ENCODE data around the gene DENND5A. TPM values are rescaled to one million over a fixed set of nuclear protein-coding genes. Genes with fewer than 3 reads are reported as not detected.

The DENND5A gene
- total and polyA plus RNA-seq, 2 of the 8 experiments (the other 6 are each of a cell fraction or from before 2014, with no cell fraction given) = 65.7 to 139 TPM

DNA sequence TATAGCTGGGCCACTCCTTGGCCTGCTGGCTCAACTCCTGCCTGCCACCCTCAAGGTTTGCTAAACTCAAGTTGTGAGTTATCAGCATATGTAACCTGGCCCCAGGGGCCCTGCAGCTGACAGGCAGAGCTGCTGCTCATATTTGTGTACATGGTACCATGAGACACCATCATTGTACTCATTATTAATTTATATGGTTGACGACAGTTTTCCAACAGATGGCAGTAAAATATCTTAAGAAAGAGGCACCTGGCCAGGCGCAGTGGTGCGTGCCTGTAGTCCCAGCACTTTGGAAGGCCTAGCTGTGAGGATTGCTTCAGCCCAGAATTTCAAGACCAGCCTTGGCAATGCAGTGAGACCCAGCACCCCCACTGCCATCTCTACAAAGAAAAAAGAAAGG lies 11.4 kb upstream of the DENND5A start:
- no peak overlapping the region for H3K18ac ChIP-seq (ENCODE audit: extremely low read depth, low read length)
- H3K79me2 ChIP-seq (ENCODE audit: control insufficient read depth in 1 of 2, insufficient read depth in 2 of 2, low read length in 2 of 2) = no peaks in the 10 kb centered on the region
- no peak overlapping the region for H4K5ac ChIP-seq (ENCODE audit: insufficient read length, low read depth, low read length)
- H3K9ac ChIP-seq (replicated peaks in 1 of 4; ENCODE audit: extremely low read depth in 1 of 4, low read depth in 3 of 4, low read length in 3 of 4) = no peak overlapping the region
- no peak overlapping the region for H3K4me3 ChIP-seq (ENCODE audit: extremely low read depth in 1 of 4, insufficient read depth in 2 of 4, low read depth in 3 of 4, low read length in 4 of 4)
- no peaks in the 10 kb centered on the region for H4K20me1 ChIP-seq (replicated peaks in 1 of 2; ENCODE audit: control insufficient read depth in 1 of 2, insufficient read depth in 2 of 2, low read length in 2 of 2)
- H2BK15ac ChIP-seq (ENCODE audit: low read length) = no peak overlapping the region
- 87% methylated on average over 3 of the region's 3 CpGs; no CpG with 5 or more reads in 1 of the 2 experiments for WGBS, 2 experiments (ENCODE audit: extremely low coverage in 1 of 2, insufficient coverage in 1 of 2, insufficient read length in 1 of 2, insufficient replicate concordance in 2 of 2, low coverage in 1 of 2, low lambda C conversion rate in 2 of 2, missing lambda C conversion rate in 1 of 2)
- H3K27ac ChIP-seq (ENCODE audit: low read depth, low read length) = no peak overlapping the region
- no peak overlapping the region for H3K4ac ChIP-seq (replicated peaks; ENCODE audit: insufficient read length, low read depth, low read length)
- H2BK120ac ChIP-seq (replicated peaks; ENCODE audit: low read depth, low read length) = no peak overlapping the region
- no peaks in the 10 kb centered on the region for H3K79me1 ChIP-seq (ENCODE audit: low read depth, low read length)
- no peak overlapping the region for H3K23ac ChIP-seq (ENCODE audit: insufficient read length)
- H2AK5ac ChIP-seq (ENCODE audit: low read depth, low read length) = no peak overlapping the region
- H4K8ac ChIP-seq (ENCODE audit: extremely low read depth, insufficient read depth, low read length) = no peak overlapping the region
- ChIA-PET CTCF (ENCODE audit: partially characterized antibody) (interaction anchor here (1.0 to 3.6 kb wide), 5 partner anchors 10 to 135 kb away, joined by 3 to 16 read pairs (median 4); partner anchors contain the start of gene DENND5A), POLR2A (ENCODE audit: partially characterized antibody) (interaction anchor here (0.8 to 1.9 kb wide), 3 partner anchors 11 to 115 kb away, joined by 3 to 18 read pairs (median 7); partner anchors contain the start of gene DENND5A)
- H2BK20ac ChIP-seq (ENCODE audit: low read length) = no peak overlapping the region
- H3K14ac ChIP-seq (ENCODE audit: insufficient read length) = no peak overlapping the region
- no peak overlapping the region for H2AFZ ChIP-seq (ENCODE audit: low read length)
- H4K91ac ChIP-seq (replicated peaks; ENCODE audit: insufficient read length, low read length) = no peak overlapping the region
- peaks cover 0 to 18% (median 6%) of the 10 kb centered on the region in 4 experiments; a peak in 4 of 8 replicates for H3K36me3 ChIP-seq (ENCODE audit: control insufficient read depth in 2 of 4, insufficient read depth in 4 of 4, low read length in 3 of 4)
- no peaks in the 10 kb centered on the region for H3K9me3 ChIP-seq (ENCODE audit: insufficient read depth in 2 of 2, low read depth in 1 of 2, low read length in 1 of 2)
- FAIRE-seq (no peak), DNase-seq (ENCODE audit: low read depth in 1 of 2, low spot score in 2 of 2) (no peak)
- H2BK5ac ChIP-seq (ENCODE audit: low read depth, low read length) = no peak overlapping the region
- H2BK12ac ChIP-seq (ENCODE audit: low read depth, low read length) = no peak overlapping the region
- H3K27me3 ChIP-seq (replicated peaks in 1 of 4; ENCODE audit: control insufficient read depth in 3 of 4, extremely low read depth in 1 of 4, insufficient read depth in 3 of 4, low read length in 3 of 4) = no peaks in the 10 kb centered on the region
- H3K4me2 ChIP-seq (ENCODE audit: insufficient read depth in 1 of 2, low read depth in 2 of 2, low read length in 2 of 2) = no peak overlapping the region
- no peak overlapping the region for H3K56ac ChIP-seq (replicated peaks; ENCODE audit: insufficient read length, low read depth, low read length)
- TF ChIP-seq CTBP2 (IDR thresholded peaks at IDR 0.05; ENCODE audit: borderline replicate concordance, insufficient read depth, insufficient read length, low read length) (no peak), SP1 (IDR thresholded peaks at IDR 0.05; ENCODE audit: low read depth, low read length) (no peak), POLR2A (IDR thresholded peaks at IDR 0.05; ENCODE audit: control extremely low read depth in 1 of 2, low read depth in 2 of 2, low read length in 2 of 2) (no peak), RFX5 (IDR thresholded peaks at IDR 0.05; ENCODE audit: borderline replicate concordance, low read depth, low read length) (no peak), HDAC2 (IDR thresholded peaks at IDR 0.05; ENCODE audit: borderline replicate concordance in 1 of 2, low read depth in 2 of 2, low read length in 2 of 2) (no peak), CREB1 (IDR thresholded peaks at IDR 0.05) (no peak), RAD21 (IDR thresholded peaks at IDR 0.05 in 1 of 2, conservative IDR thresholded peaks at IDR 0.05 in 1 of 2; ENCODE audit: low read depth in 2 of 2, low read length in 2 of 2) (peak; percentile 22 to 36; a peak in 3 of 4 replicates)
- no peaks in the 10 kb centered on the region for H3K4me1 ChIP-seq (replicated peaks in 1 of 4; ENCODE audit: control insufficient read depth in 3 of 4, insufficient read depth in 4 of 4, low read length in 3 of 4)
- no peaks in the 10 kb centered on the region for H3K23me2 ChIP-seq (ENCODE audit: low read depth, low read length)

All from H1 (cell line).